WTC11 (cell line): ENCODE data around the gene BBS9. TPM values are rescaled to one million over a fixed set of nuclear protein-coding genes. Genes with fewer than 3 reads are reported as not detected.

Source experiments
- ATAC-seq: fragments of 200-7000 bp; cut with Tn5 transposase; 2 replicates; pipeline ENCODE4 v1.10.0; 2021; ENCODE audit warnings: mild to moderate bottlenecking, moderate library complexity
- CTCF ChIA-PET: fragments of 300-600 bp; sonication (Branson Sonifier 250); formaldehyde crosslinking; loops from one replicate; lab custom pipeline; 2021; ENCODE audit warnings: antibody characterized with exemption; lab: Charles Lee
- POLR2A ChIA-PET: fragments of 350-600 bp; sonication (Branson Sonifier 250); formaldehyde crosslinking; loops from one replicate; lab custom pipeline; 2021; ENCODE audit warnings: antibody characterized with exemption; lab: Charles Lee
- DNase-seq: peaks from one replicate; pipeline ENCODE4 v3.0.0; 2021; ENCODE audit warnings: low spot score
- H3K27ac Mint-ChIP-seq: 2 replicates; pipeline ENCODE4 v1.8.0; 2021; ENCODE audit warnings: mixed read lengths
- H3K27me3 Mint-ChIP-seq: 2 replicates; pipeline ENCODE4 v1.8.0; 2021; ENCODE audit warnings: low read depth, mild to moderate bottlenecking, moderate library complexity, mixed read lengths
- H3K36me3 Mint-ChIP-seq: 2 replicates; pipeline ENCODE4 v1.8.0; 2021; ENCODE audit warnings: mixed read lengths
- H3K4me1 Mint-ChIP-seq: 2 replicates; pipeline ENCODE4 v1.8.0; 2022; ENCODE audit warnings: mixed read lengths
- H3K4me3 Mint-ChIP-seq: 2 replicates; pipeline ENCODE4 v1.8.0; 2021; ENCODE audit warnings: mild to moderate bottlenecking, moderate library complexity, mixed read lengths
- H3K9me3 Mint-ChIP-seq: 2 replicates; pipeline ENCODE4 v1.8.0; 2021; ENCODE audit warnings: mixed read lengths
- ATF3 ChIP-seq: sonication (generic); formaldehyde crosslinking; conservative IDR thresholded peaks from 2 replicates; pipeline ENCODE4 v1.8.1; 2022; ENCODE audit warnings: mild to moderate bottlenecking, missing genetic modification reagents
- ATF6 ChIP-seq: sonication (generic); formaldehyde crosslinking; IDR thresholded peaks from 2 replicates; pipeline ENCODE4 v1.8.1; 2023; ENCODE audit warnings: mild to moderate bottlenecking, missing genetic modification reagents
- CREM ChIP-seq: sonication (generic); formaldehyde crosslinking; IDR thresholded peaks from 2 replicates; pipeline ENCODE4 v1.8.1; 2022; ENCODE audit warnings: mild to moderate bottlenecking, missing genetic modification reagents, moderate library complexity
- CTCF ChIP-seq: fragments of 200-600 bp; IDR thresholded peaks from 2 replicates; pipeline ENCODE4 v1.8.0; 2022; ENCODE audit warnings: antibody characterized with exemption
- E2F1 ChIP-seq: sonication (generic); formaldehyde crosslinking; IDR thresholded peaks from 2 replicates; pipeline ENCODE4 v1.8.0; 2022; ENCODE audit warnings: mild to moderate bottlenecking, missing genetic modification reagents
- E2F5 ChIP-seq: sonication (generic); formaldehyde crosslinking; IDR thresholded peaks from 2 replicates; pipeline ENCODE4 v1.8.1; 2022; ENCODE audit warnings: mild to moderate bottlenecking, moderate library complexity, missing genetic modification reagents
- ETV6 ChIP-seq: sonication (generic); formaldehyde crosslinking; IDR thresholded peaks from 2 replicates; pipeline ENCODE4 v1.8.1; 2022; ENCODE audit warnings: mild to moderate bottlenecking, missing genetic modification reagents
- FOXJ3 ChIP-seq: sonication (generic); formaldehyde crosslinking; IDR thresholded peaks from 2 replicates; pipeline ENCODE4 v1.9.0; 2021; ENCODE audit warnings: missing genetic modification reagents, mild to moderate bottlenecking, borderline replicate concordance
- FOXP1 ChIP-seq: sonication (generic); formaldehyde crosslinking; IDR thresholded peaks from 2 replicates; pipeline ENCODE4 v1.8.0; 2022; ENCODE audit warnings: missing genetic modification reagents, mild to moderate bottlenecking, moderate library complexity, borderline replicate concordance
- GABPB1 ChIP-seq: sonication (generic); formaldehyde crosslinking; IDR thresholded peaks from 2 replicates; pipeline ENCODE4 v1.8.1; 2023; ENCODE audit warnings: mild to moderate bottlenecking, missing genetic modification reagents
- HMGA2 ChIP-seq: fragments of 250-450 bp; sonication (Bioruptor Pico); IDR thresholded peaks from 2 replicates; pipeline ENCODE4 v1.4.0; 2021; ENCODE audit warnings: mild to moderate bottlenecking, moderate library complexity
- JAZF1 ChIP-seq: fragments of 250-450 bp; sonication (Bioruptor Pico); IDR thresholded peaks from 2 replicates; pipeline ENCODE4 v1.9.0; 2021; ENCODE audit warnings: moderate library complexity, mild to moderate bottlenecking, inconsistent platforms
- NFYB ChIP-seq: sonication (generic); formaldehyde crosslinking; conservative IDR thresholded peaks from 2 replicates; pipeline ENCODE4 v1.8.0; 2022; ENCODE audit warnings: low read depth, missing genetic modification reagents
- NR1H2 ChIP-seq: sonication (generic); formaldehyde crosslinking; IDR thresholded peaks from 2 replicates; pipeline ENCODE4 v1.9.0; 2021; ENCODE audit warnings: mild to moderate bottlenecking, moderate library complexity, missing genetic modification reagents
- NR2C2 ChIP-seq: sonication (generic); formaldehyde crosslinking; IDR thresholded peaks from 2 replicates; pipeline ENCODE4 v1.8.0; 2022; ENCODE audit warnings: mild to moderate bottlenecking, missing genetic modification reagents
- RELA ChIP-seq: sonication (generic); formaldehyde crosslinking; IDR thresholded peaks from 2 replicates; pipeline ENCODE4 v1.8.1; 2022; ENCODE audit warnings: missing genetic modification reagents, mild to moderate bottlenecking, borderline replicate concordance
- SMAD3 ChIP-seq: sonication (generic); formaldehyde crosslinking; IDR thresholded peaks from 2 replicates; pipeline ENCODE4 v1.8.0; 2022; ENCODE audit warnings: missing genetic modification reagents, mild to moderate bottlenecking, borderline replicate concordance
- SOX15 ChIP-seq: fragments of 250-450 bp; sonication (Bioruptor Pico); IDR thresholded peaks from 2 replicates; pipeline ENCODE4 v1.9.0; 2021; ENCODE audit warnings: mild to moderate bottlenecking
- TEAD4 ChIP-seq: sonication (generic); formaldehyde crosslinking; IDR thresholded peaks from 2 replicates; pipeline ENCODE4 v1.8.0; 2022; ENCODE audit warnings: mild to moderate bottlenecking, missing genetic modification reagents
- TP53 ChIP-seq: sonication (generic); formaldehyde crosslinking; IDR thresholded peaks from 2 replicates; pipeline ENCODE4 v1.8.1; 2023; ENCODE audit warnings: mild to moderate bottlenecking, missing genetic modification reagents
- ZNF121 ChIP-seq: sonication (generic); formaldehyde crosslinking; IDR thresholded peaks from 2 replicates; pipeline ENCODE4 v1.8.0; 2023; ENCODE audit warnings: missing genetic modification reagents
- ZNF281 ChIP-seq: sonication (generic); formaldehyde crosslinking; IDR thresholded peaks from 2 replicates; pipeline ENCODE4 v1.8.0; 2023; ENCODE audit warnings: mild to moderate bottlenecking, missing genetic modification reagents
- ZNF671 ChIP-seq: fragments of 250-450 bp; sonication (Bioruptor Pico); IDR thresholded peaks from 2 replicates; pipeline ENCODE4 v1.8.0; 2021; ENCODE audit warnings: mild to moderate bottlenecking
- total RNA-seq: library from RNA; stranded (reverse); gene quantifications from 3 replicates; pipeline ENCODE4 v1.2.3, GENCODE V29; 2021

The BBS9 gene
- total RNA-seq, 1 experiment from 2014 or later: 56.6 TPM

GRCh38 chr7:33623267-33623666 lies 493.9 kb downstream of the BBS9 start:
- TF ChIP-seq SMAD3 (CRISPR knock-in tag) (no peak), TEAD4 (CRISPR knock-in tag) (no peak), SOX15 (no peak)
- POLR2A ChIA-PET: no interaction called here
- no peak for DNase-seq
- no peak for ATAC-seq
- Mint-ChIP-seq H3K4me3 (no peak overlapping the region), H3K9me3 (peaks cover 25% of the 10 kb centered on the region), H3K4me1 (peaks cover 19% of the 10 kb centered on the region), H3K27ac (no peak overlapping the region), H3K27me3 (no peaks in the 10 kb centered on the region), H3K36me3 (peaks cover 18% of the 10 kb centered on the region)
- CTCF ChIA-PET: no interaction called here

GRCh38 chr7:33624215-33624614 lies 494.9 kb downstream of the BBS9 start:
- Mint-ChIP-seq H3K4me1 (peaks cover 22% of the 10 kb centered on the region), H3K9me3 (peaks cover 25% of the 10 kb centered on the region), H3K36me3 (peaks cover 18% of the 10 kb centered on the region), H3K27me3 (no peaks in the 10 kb centered on the region), H3K27ac (no peak overlapping the region; the same call in 1 of the 2 replicates), H3K4me3 (no peak overlapping the region)
- CTCF ChIA-PET: interaction anchor here (1.2 kb wide), 1 partner anchor 165 kb away, joined by 5 read pairs; no protein-coding TSS in a partner anchor
- no peak for ATAC-seq
- no peak for DNase-seq
- TF ChIP-seq JAZF1 (CRISPR knock-in tag) (no peak), ATF3 (CRISPR knock-in tag) (no peak), ATF6 (CRISPR knock-in tag) (no peak), NFYB (no peak), E2F5 (CRISPR knock-in tag) (no peak), ZNF671 (CRISPR knock-in tag) (no peak)
- POLR2A ChIA-PET: no interaction called here

- DNase-seq: no peak
- Mint-ChIP-seq H3K9me3 (peaks cover 17% of the 10 kb centered on the region), H3K4me3 (no peak overlapping the region), H3K4me1 (peaks cover 25% of the 10 kb centered on the region), H3K27me3 (no peaks in the 10 kb centered on the region), H3K36me3 (peaks cover 18% of the 10 kb centered on the region), H3K27ac (no peak overlapping the region)
- ChIA-PET CTCF (no interaction called here), POLR2A (no interaction called here)
- TF ChIP-seq FOXJ3 (CRISPR knock-in tag) (no peak), CREM (CRISPR knock-in tag) (no peak), NR1H2 (CRISPR knock-in tag) (no peak), NR2C2 (CRISPR knock-in tag) (no peak), CTCF (no peak), ATF3 (CRISPR knock-in tag) (no peak), GABPB1 (CRISPR knock-in tag) (no peak)
- no peak for ATAC-seq
These were observed 497.5 kb downstream of the BBS9 start for GRCh38 chr7:33626869-33627268.

- no peak for ATAC-seq
- peaks cover 17% of the 10 kb centered on the region for H3K9me3 Mint-ChIP-seq
- peaks cover 25% of the 10 kb centered on the region for H3K4me1 Mint-ChIP-seq
- peaks cover 18% of the 10 kb centered on the region for H3K36me3 Mint-ChIP-seq
- no peaks in the 10 kb centered on the region for H3K27me3 Mint-ChIP-seq
- POLR2A ChIA-PET: no interaction called here
- no peak overlapping the region for H3K27ac Mint-ChIP-seq
- H3K4me3 Mint-ChIP-seq: no peak overlapping the region
- no peak for DNase-seq
- CTCF ChIA-PET: no interaction called here
- TF ChIP-seq E2F1 (no peak), TEAD4 (CRISPR knock-in tag) (no peak), HMGA2 (CRISPR knock-in tag) (no peak), RELA (no peak), ZNF121 (CRISPR knock-in tag) (no peak), ETV6 (CRISPR knock-in tag) (no peak), FOXP1 (no peak), ZNF281 (CRISPR knock-in tag) (no peak), TP53 (CRISPR knock-in tag) (no peak)
These were observed 498.4 kb downstream of the BBS9 start for GRCh38 chr7:33627741-33628140.
